Lung microvascular endothelial cell (primary cell): ENCODE results near the gene PCDHGB5. TPM values are rescaled to one million over a fixed set of nuclear protein-coding genes. Genes with fewer than 3 reads are reported as not detected.
A peak's percentile ranks its signal among the peaks of the same experiment; 100 is the strongest.

Experiments
- DNase-seq, 2 donors: peaks; one replicate each; pipeline versions ENCODE4 v3.0.0 to v3.0.0-alpha.2; 2010; ENCODE audit warnings: low read depth in 2 of 2
- total RNA-seq: library from RNA; depleted of rRNA; stranded (reverse); fragments of >200 nt; gene quantifications from 2 replicates; pipeline ENCODE4 v1.2.1, GENCODE V29; 2014

Gene PCDHGB5
- 7.4 and 9.5 TPM in 2 replicates for total RNA-seq

GRCh38 chr5:141397756-141398551 is at the start of gene PCDHGB5:
TSS of gene PCDHGB5 (plus strand) at chr5:141397947. CDS start at chr5:141398128, 181 bp downstream.
- DNase-seq, result peak; percentile 56 to 73

GRCh38 chr5:141349917-141350619 is 47.7 kb upstream of the PCDHGB5 start, which contains the start of gene PCDHGB1:
TSS of gene PCDHGB1 (plus strand) at chr5:141350099. CDS start at chr5:141350261, 162 bp downstream.
- DNase-seq, result peak; percentile 22 to 59

- no peak for DNase-seq
Observed at GRCh38 chr5:141351591-141351990, 46.2 kb upstream of the PCDHGB5 start.

GRCh38 chr5:141354900-141355469 is 42.8 kb upstream of the PCDHGB5 start, which contains the start of gene PCDHGA4:
TSS of gene PCDHGA4 (plus strand) at chr5:141355021. CDS start at chr5:141355108, 87 bp downstream.
- peak; percentile 26 to 32 for DNase-seq

- DNase-seq, result no peak
Observed at GRCh38 chr5:141355641-141356040, 42.1 kb upstream of the PCDHGB5 start.

- no peak for DNase-seq
Observed at GRCh38 chr5:141356133-141356532, 41.6 kb upstream of the PCDHGB5 start.

- DNase-seq, result no peak
Observed at GRCh38 chr5:141356950-141357349, 40.8 kb upstream of the PCDHGB5 start.

GRCh38 chr5:141359790-141360426 is 37.8 kb upstream of the PCDHGB5 start, which contains the start of gene PCDHGB2:
TSS of gene PCDHGB2 (plus strand) at chr5:141359994. CDS start at chr5:141360136, 142 bp downstream.
- DNase-seq, result peak; percentile 41 to 63

GRCh38 chr5:141360685-141361084 is 37.1 kb upstream of the PCDHGB5 start:
- DNase-seq, result no peak

GRCh38 chr5:141362719-141363118 is 35.0 kb upstream of the PCDHGB5 start:
- DNase-seq, result no peak

- no peak for DNase-seq
Observed at GRCh38 chr5:141363952-141364660, 33.6 kb upstream of the PCDHGB5 start, which contains the start of gene PCDHGA5. TSS of gene PCDHGA5 (plus strand) at chr5:141364162. CDS start at chr5:141364331, 169 bp downstream.

- DNase-seq, result no peak
Observed at GRCh38 chr5:141366016-141366896, 31.5 kb upstream of the PCDHGB5 start.

- DNase-seq, result peak; percentile 59 to 84
Observed at GRCh38 chr5:141369994-141370848, 27.5 kb upstream of the PCDHGB5 start, which contains the start of gene PCDHGB3. TSS of gene PCDHGB3 (plus strand) at chr5:141370242. CDS start at chr5:141370395, 153 bp downstream.

- no peak for DNase-seq
Observed at GRCh38 chr5:141371572-141372475, 25.9 kb upstream of the PCDHGB5 start.

- DNase-seq, result peak; percentile 44 to 49
Observed at GRCh38 chr5:141373673-141374317, 24.0 kb upstream of the PCDHGB5 start, which contains the start of gene PCDHGA6. TSS of gene PCDHGA6 (plus strand) at chr5:141373891. CDS start at chr5:141374084, 193 bp downstream.

GRCh38 chr5:141374627-141375026 is 23.1 kb upstream of the PCDHGB5 start:
- no peak for DNase-seq
